ENCODE measurements around the gene SSH2. TPM values are rescaled to one million over a fixed set of nuclear protein-coding genes. Genes with fewer than 3 reads are reported as not detected.
A peak's percentile ranks its signal among the peaks of the same experiment; 100 is the strongest.

The SSH2 gene
- total and polyA plus RNA-seq, 2 of the 13 experiments (the other 11 are each of a cell fraction or from before 2014, with no cell fraction given), result 6.0 to 6.4 TPM

GRCh38 chr17:29591146-29591736 lies 338.8 kb downstream of the SSH2 start (continued):
- TF ChIP-seq ZNF646 (CRISPR knock-in tag; IDR thresholded peaks at IDR 0.05) (0 out of 2 replicates have a peak, but pooled peaks have one; percentile 41), ZNF558 (CRISPR knock-in tag; IDR thresholded peaks at IDR 0.05; ENCODE audit: borderline replicate concordance) (no peak), PRDM15 (CRISPR knock-in tag; IDR thresholded peaks at IDR 0.05) (no peak), ZNF747 (CRISPR knock-in tag; IDR thresholded peaks at IDR 0.05; ENCODE audit: borderline replicate concordance) (peak; percentile 53; the same call in 1 of the 2 replicates), ZNF446 (CRISPR knock-in tag; IDR thresholded peaks at IDR 0.05) (peak; percentile 35; the same call in 1 of the 2 replicates), ZNF138 (CRISPR knock-in tag; IDR thresholded peaks at IDR 0.05; ENCODE audit: low read depth) (peak; percentile 58; the same call in 1 of the 2 replicates), ZGPAT (CRISPR knock-in tag; IDR thresholded peaks at IDR 0.05) (peak; percentile 26), KAT8 (CRISPR knock-in tag; IDR thresholded peaks at IDR 0.05) (peak; percentile 55; the same call in 1 of the 2 replicates), ZFY (CRISPR knock-in tag; IDR thresholded peaks at IDR 0.05) (peak; percentile 34), ZSCAN21 (CRISPR knock-in tag; IDR thresholded peaks at IDR 0.05; ENCODE audit: borderline replicate concordance) (peak; percentile 12; the same call in 1 of the 2 replicates), ZNF557 (CRISPR knock-in tag; IDR thresholded peaks at IDR 0.05) (no peak), ZNF577 (CRISPR knock-in tag; IDR thresholded peaks at IDR 0.05; ENCODE audit: borderline replicate concordance, low read depth) (no peak), ZNF776 (CRISPR knock-in tag; IDR thresholded peaks at IDR 0.05) (no peak; the same call in 1 of the 2 replicates), SRF (IDR thresholded peaks at IDR 0.05; ENCODE audit: low read depth, low read length) (no peak), CBX5 (CRISPR knock-in tag; IDR thresholded peaks at IDR 0.05; ENCODE audit: borderline replicate concordance) (no peak), FOXP4 (CRISPR knock-in tag; IDR thresholded peaks at IDR 0.05) (peak; percentile 27)

Data from HepG2 (cell line).